ENCODE measurements around the gene DLGAP3.

Gene DLGAP3

GRCh38 chr1:34865981-34866761, 63.3 kb downstream of the DLGAP3 start:
- DNase-seq (ENCODE audit: low read depth in 2 of 2) = peak; percentile 84 to 90

GRCh38 chr1:34865573-34865972, 63.9 kb downstream of the DLGAP3 start:
- no peak for DNase-seq (ENCODE audit: low read depth in 2 of 2)

- DNase-seq (ENCODE audit: low read depth in 2 of 2) = no peak
Measured at GRCh38 chr1:34864759-34865158, 64.7 kb downstream of the DLGAP3 start.

- DNase-seq (ENCODE audit: low read depth in 2 of 2) = no peak
Measured at GRCh38 chr1:34863501-34863900, 65.9 kb downstream of the DLGAP3 start.

- DNase-seq (ENCODE audit: low read depth in 2 of 2) = peak; percentile 87 to 89
Measured at GRCh38 chr1:34859446-34860200, 69.8 kb downstream of the DLGAP3 start, which contains the start of gene SMIM12. Gene SMIM12, minus strand, starts transcription at chr1:34859749. Its CDS starts 3,772 bp downstream, at chr1:34855977.

GRCh38 chr1:34858901-34859445, 70.5 kb downstream of the DLGAP3 start:
- DNase-seq (ENCODE audit: low read depth in 2 of 2) = peak; percentile 16 to 26

GRCh38 chr1:34856697-34857096, 72.8 kb downstream of the DLGAP3 start:
- no peak for DNase-seq (ENCODE audit: low read depth in 2 of 2)

- DNase-seq (ENCODE audit: low read depth in 2 of 2) = peak; percentile 85 to 87
Measured at GRCh38 chr1:34852677-34853217, 76.7 kb downstream of the DLGAP3 start.

- DNase-seq (ENCODE audit: low read depth in 2 of 2) = no peak
Measured at GRCh38 chr1:34851431-34852105, 77.9 kb downstream of the DLGAP3 start.

- no peak for DNase-seq (ENCODE audit: low read depth in 2 of 2)
Measured at GRCh38 chr1:34850382-34850781, 79.1 kb downstream of the DLGAP3 start.

- DNase-seq (ENCODE audit: low read depth in 2 of 2) = no peak
Measured at GRCh38 chr1:34847094-34847493, 82.4 kb downstream of the DLGAP3 start.

- DNase-seq (ENCODE audit: low read depth in 2 of 2) = no peak
Measured at GRCh38 chr1:34846265-34846664, 83.2 kb downstream of the DLGAP3 start.

GRCh38 chr1:34845131-34845901, 84.1 kb downstream of the DLGAP3 start:
- no peak for DNase-seq (ENCODE audit: low read depth in 2 of 2)

- no peak for DNase-seq (ENCODE audit: low read depth in 2 of 2)
Measured at GRCh38 chr1:34844252-34844634, 85.2 kb downstream of the DLGAP3 start.

GRCh38 chr1:34843392-34844251, 85.8 kb downstream of the DLGAP3 start:
- no peak for DNase-seq (ENCODE audit: low read depth in 2 of 2)

- no peak for DNase-seq (ENCODE audit: low read depth in 2 of 2)
Measured at GRCh38 chr1:34842952-34843371, 86.5 kb downstream of the DLGAP3 start.

- DNase-seq (ENCODE audit: low read depth in 2 of 2) = no peak
Measured at GRCh38 chr1:34842073-34842472, 87.4 kb downstream of the DLGAP3 start.

GRCh38 chr1:34840426-34840825, 89.0 kb downstream of the DLGAP3 start:
- no peak for DNase-seq (ENCODE audit: low read depth in 2 of 2)

- no peak for DNase-seq (ENCODE audit: low read depth in 2 of 2)
Measured at GRCh38 chr1:34839526-34840305, 89.7 kb downstream of the DLGAP3 start.

All from stimulated activated CD4-positive, alpha-beta T cell treated with anti-CD3 and anti-CD28 coated beads, Interleukin-15, amount 100 ng/mL, for 48 hours (primary cell).